Measurements from ENCODE around the gene NUP50.

Gene NUP50

DNA sequence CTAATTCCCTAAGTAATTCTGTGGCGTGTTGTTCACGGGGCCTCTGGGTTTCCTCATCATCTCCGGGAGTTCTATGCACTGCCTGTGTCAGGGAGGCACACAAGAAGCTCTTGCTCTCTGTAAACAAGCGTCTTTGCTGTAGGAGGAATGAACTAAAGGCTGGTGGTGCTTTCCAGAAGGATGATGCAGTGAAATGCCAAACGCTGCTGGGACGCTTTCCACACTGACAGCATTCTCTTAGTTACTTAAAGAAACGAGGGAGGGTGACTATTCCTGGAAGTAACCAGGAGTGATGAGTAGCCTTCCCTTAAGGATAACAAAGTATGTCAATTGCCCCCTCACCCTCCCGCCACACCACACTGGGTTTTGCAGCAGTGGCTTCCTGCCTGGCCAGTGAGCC is 38.5 kb upstream of the NUP50 start:
- H3K27ac ChIP-seq: no peak overlapping the region
- H3K4me3 ChIP-seq (ENCODE audit: low read depth, low read length): no peak overlapping the region
- no peaks in the 10 kb centered on the region for H3K36me3 ChIP-seq (ENCODE audit: control insufficient read depth, insufficient read depth, low read length)
- H3K79me2 ChIP-seq: no peaks in the 10 kb centered on the region
- H3K4me1 ChIP-seq: no peaks in the 10 kb centered on the region
- no peak overlapping the region for H2AFZ ChIP-seq
- TF ChIP-seq, protein P1, sequence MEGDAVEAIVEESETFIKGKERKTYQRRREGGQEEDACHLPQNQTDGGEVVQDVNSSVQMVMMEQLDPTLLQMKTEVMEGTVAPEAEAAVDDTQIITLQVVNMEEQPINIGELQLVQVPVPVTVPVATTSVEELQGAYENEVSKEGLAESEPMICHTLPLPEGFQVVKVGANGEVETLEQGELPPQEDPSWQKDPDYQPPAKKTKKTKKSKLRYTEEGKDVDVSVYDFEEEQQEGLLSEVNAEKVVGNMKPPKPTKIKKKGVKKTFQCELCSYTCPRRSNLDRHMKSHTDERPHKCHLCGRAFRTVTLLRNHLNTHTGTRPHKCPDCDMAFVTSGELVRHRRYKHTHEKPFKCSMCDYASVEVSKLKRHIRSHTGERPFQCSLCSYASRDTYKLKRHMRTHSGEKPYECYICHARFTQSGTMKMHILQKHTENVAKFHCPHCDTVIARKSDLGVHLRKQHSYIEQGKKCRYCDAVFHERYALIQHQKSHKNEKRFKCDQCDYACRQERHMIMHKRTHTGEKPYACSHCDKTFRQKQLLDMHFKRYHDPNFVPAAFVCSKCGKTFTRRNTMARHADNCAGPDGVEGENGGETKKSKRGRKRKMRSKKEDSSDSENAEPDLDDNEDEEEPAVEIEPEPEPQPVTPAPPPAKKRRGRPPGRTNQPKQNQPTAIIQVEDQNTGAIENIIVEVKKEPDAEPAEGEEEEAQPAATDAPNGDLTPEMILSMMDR (IDR thresholded peaks at IDR 0.05): no peak
- no peak overlapping the region for H3K9ac ChIP-seq
- no peaks in the 10 kb centered on the region for H3K9me3 ChIP-seq (ENCODE audit: control insufficient read depth, low read length)
- no peaks in the 10 kb centered on the region for H3K27me3 ChIP-seq (ENCODE audit: control insufficient read depth, insufficient read depth, low read length)
- H3K4me2 ChIP-seq (ENCODE audit: low read length): no peak overlapping the region

DNA sequence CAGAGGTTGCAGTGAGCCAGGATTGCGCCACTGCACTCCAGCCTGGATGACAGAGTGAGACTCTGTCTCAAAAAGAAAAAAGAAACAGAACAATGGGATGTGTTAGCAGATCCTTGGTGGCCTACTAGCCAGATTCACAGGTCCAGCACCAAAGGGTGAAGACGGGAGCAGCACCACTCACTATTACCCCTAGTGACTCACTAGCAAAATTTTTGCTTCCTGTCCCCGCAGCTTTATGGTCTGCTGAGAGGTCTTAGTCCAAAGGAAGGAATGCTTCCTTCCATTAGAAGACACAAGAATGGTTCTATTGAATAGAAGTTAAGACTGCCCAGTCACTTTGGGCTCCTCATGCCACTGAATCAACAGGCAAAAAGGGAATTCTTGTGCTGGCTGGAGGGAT is 35.9 kb upstream of the NUP50 start:
- Histone ChIP-seq H3K4me1 (no peaks in the 10 kb centered on the region), H3K9ac (no peak overlapping the region), H3K9me3 (ENCODE audit: control insufficient read depth, low read length) (no peaks in the 10 kb centered on the region), H3K36me3 (ENCODE audit: control insufficient read depth, insufficient read depth, low read length) (no peaks in the 10 kb centered on the region), H3K27ac (no peak overlapping the region), H3K79me2 (no peaks in the 10 kb centered on the region), H2AFZ (no peak overlapping the region), H3K4me3 (ENCODE audit: low read depth, low read length) (no peak overlapping the region), H3K27me3 (ENCODE audit: control insufficient read depth, insufficient read depth, low read length) (no peaks in the 10 kb centered on the region), H3K4me2 (ENCODE audit: low read length) (no peak overlapping the region)
- TF ChIP-seq, protein P1 (IDR thresholded peaks at IDR 0.05): no peak

DNA sequence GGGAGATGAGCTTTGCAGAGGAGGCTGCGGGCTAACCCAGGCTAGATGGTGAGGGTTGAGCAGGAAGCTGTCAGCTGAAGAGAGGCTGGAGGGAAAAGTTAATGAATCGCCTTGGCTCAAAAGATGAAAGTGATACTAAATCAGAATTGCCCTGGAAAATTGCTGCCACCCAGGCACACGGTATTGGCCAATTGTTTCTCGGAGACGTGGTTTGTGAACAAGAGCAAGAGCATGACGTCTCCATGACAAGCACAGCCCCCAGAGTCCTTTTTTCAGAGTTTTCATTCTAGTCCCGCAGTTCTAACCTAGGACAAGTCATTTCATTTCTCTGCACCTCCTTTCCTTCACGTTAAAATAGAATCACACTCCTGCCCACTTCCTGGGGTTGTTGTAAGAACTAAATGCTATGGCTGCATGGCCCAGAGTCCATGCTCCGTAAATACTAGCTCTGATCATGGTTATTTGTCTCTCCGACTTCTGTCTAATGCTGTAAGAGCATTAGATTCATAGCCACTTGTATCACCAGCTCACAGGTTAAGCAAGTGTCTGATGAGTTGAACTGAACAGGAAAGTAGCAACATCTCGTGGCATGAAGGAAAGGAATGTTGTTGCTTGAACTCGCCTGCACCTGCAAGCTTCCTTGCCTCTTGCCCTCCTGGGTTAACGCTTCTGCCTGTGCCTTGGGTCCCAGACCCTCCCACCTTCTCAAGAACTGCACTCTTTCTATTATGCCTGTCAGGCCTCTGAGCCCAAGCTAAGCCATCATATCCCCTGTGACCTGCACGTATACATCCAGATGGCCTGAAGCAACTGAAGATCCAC is 33.8 kb upstream of the NUP50 start:
- H3K27ac ChIP-seq: no peak overlapping the region
- TF ChIP-seq, protein P1 (IDR thresholded peaks at IDR 0.05): no peak

DNA sequence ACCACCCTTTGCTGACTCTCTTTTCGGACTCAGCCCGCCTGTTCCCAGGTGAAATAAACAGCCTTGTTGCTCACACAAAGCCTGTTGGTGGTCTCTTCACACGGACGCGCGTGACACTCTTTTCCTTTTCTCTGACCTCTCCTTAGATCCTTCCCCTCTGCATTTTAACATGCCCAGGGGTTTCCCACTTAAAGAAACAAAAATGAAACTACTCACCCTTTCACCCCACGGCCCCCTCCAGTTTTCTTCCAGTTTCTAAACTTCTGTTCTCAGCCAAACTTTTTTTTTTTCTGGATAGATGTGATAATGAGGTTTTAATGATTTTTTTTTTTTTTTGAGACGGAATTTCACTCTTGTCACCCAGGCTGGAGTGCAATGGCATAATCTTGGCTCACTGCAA is 32.8 kb upstream of the NUP50 start:
- Histone ChIP-seq H3K27ac (no peak overlapping the region), H3K36me3 (ENCODE audit: control insufficient read depth, insufficient read depth, low read length) (no peaks in the 10 kb centered on the region), H3K4me1 (no peaks in the 10 kb centered on the region), H2AFZ (no peak overlapping the region), H3K79me2 (no peaks in the 10 kb centered on the region), H3K4me3 (ENCODE audit: low read depth, low read length) (no peak overlapping the region), H3K9me3 (ENCODE audit: control insufficient read depth, low read length) (no peaks in the 10 kb centered on the region), H3K9ac (no peak overlapping the region), H3K27me3 (ENCODE audit: control insufficient read depth, insufficient read depth, low read length) (no peaks in the 10 kb centered on the region), H3K4me2 (ENCODE audit: low read length) (no peak overlapping the region)
- TF ChIP-seq, protein P1 (IDR thresholded peaks at IDR 0.05): no peak

More for the DNA sequence above, 33.8 kb upstream of the NUP50 start:
- no peaks in the 10 kb centered on the region for H3K27me3 ChIP-seq (ENCODE audit: control insufficient read depth, insufficient read depth, low read length)
- H3K79me2 ChIP-seq: no peaks in the 10 kb centered on the region
- no peaks in the 10 kb centered on the region for H3K4me1 ChIP-seq
- H3K4me3 ChIP-seq (ENCODE audit: low read depth, low read length): no peak overlapping the region
- H3K9me3 ChIP-seq (ENCODE audit: control insufficient read depth, low read length): no peaks in the 10 kb centered on the region
- H3K36me3 ChIP-seq (ENCODE audit: control insufficient read depth, insufficient read depth, low read length): no peaks in the 10 kb centered on the region
- no peak overlapping the region for H2AFZ ChIP-seq
- H3K9ac ChIP-seq: no peak overlapping the region
- no peak overlapping the region for H3K4me2 ChIP-seq (ENCODE audit: low read length)

DNA sequence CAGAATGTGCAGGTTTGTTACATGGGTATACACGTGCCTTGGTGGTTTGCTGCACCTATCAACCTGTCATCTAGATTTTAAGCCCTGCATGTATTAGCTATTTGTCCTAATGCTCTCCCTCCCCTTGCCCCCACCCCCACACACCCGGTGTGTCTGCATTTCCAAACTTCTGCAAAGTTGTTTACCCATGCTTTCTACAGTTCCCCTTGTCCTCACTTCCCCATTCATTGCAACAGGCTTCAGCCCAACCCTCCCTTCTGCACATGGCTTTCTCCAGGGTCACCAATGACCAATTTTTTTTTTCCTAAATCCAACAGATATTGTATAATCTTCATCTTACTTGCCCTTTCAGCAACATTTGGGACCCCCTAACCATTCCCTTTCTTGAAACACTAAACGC is 32.0 kb upstream of the NUP50 start:
- no peaks in the 10 kb centered on the region for H3K4me1 ChIP-seq
- TF ChIP-seq, protein P1 (IDR thresholded peaks at IDR 0.05): no peak
- H2AFZ ChIP-seq: no peak overlapping the region
- no peak overlapping the region for H3K4me3 ChIP-seq (ENCODE audit: low read depth, low read length)
- H3K9me3 ChIP-seq (ENCODE audit: control insufficient read depth, low read length): no peaks in the 10 kb centered on the region
- H3K36me3 ChIP-seq (ENCODE audit: control insufficient read depth, insufficient read depth, low read length): no peaks in the 10 kb centered on the region
- no peaks in the 10 kb centered on the region for H3K79me2 ChIP-seq
- H3K4me2 ChIP-seq (ENCODE audit: low read length): no peak overlapping the region
- no peaks in the 10 kb centered on the region for H3K27me3 ChIP-seq (ENCODE audit: control insufficient read depth, insufficient read depth, low read length)
- H3K9ac ChIP-seq: no peak overlapping the region
- no peak overlapping the region for H3K27ac ChIP-seq

Data from parathyroid adenoma (tissue), 2 donors.